COLO829 (cell line): ENCODE data around the gene IL11.
"Not testable (repeated sequence)": the region's sequence is repeated elsewhere in the genome, so short reads cannot be mapped to it uniquely, and the experiment has no call there.

ENCODE experiments used
- DNase-seq: peaks from one replicate; pipeline ENCODE4 v3.0.0; 2012; ENCODE audit warnings: low spot score

Gene IL11

GRCh38 chr19:55352040-55352439 lies 18.2 kb downstream of the IL11 start:
- no peak for DNase-seq

- DNase-seq, result no peak
These were observed 19.5 kb downstream of the IL11 start for GRCh38 chr19:55350620-55351315.

GRCh38 chr19:55348317-55349034 lies 21.8 kb downstream of the IL11 start:
- no peak for DNase-seq

DNA sequence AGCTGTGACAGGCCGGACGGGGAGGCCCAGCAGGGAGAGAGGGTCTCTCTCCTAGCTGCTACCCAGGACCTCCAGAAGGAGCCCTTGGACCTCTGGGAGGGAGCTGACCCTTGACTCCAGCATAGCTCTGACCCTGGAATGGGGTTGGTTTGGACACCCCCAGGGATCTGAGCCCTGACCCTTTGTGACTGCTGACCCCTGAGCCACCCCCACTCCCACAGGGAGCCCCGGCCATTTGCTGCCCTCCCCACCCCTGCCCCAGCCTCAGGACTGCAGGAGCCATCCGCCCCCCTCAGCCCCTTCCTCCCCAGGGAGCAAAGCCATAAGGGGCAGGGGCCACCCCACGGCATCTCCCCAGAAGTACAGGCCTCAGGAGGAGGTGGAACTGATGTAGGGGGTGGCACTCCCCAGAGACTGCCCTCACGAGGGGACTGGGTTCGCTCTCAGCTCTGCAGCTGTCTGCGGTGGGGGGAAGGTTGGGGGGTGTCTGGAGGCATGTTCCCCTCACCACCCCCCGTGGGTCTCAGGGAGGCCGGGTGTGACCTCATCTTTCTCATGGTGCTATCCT lies 22.7 kb downstream of the IL11 start:
- no peak for DNase-seq

GRCh38 chr19:55346725-55347441 lies 23.4 kb downstream of the IL11 start:
- no peak for DNase-seq

DNA sequence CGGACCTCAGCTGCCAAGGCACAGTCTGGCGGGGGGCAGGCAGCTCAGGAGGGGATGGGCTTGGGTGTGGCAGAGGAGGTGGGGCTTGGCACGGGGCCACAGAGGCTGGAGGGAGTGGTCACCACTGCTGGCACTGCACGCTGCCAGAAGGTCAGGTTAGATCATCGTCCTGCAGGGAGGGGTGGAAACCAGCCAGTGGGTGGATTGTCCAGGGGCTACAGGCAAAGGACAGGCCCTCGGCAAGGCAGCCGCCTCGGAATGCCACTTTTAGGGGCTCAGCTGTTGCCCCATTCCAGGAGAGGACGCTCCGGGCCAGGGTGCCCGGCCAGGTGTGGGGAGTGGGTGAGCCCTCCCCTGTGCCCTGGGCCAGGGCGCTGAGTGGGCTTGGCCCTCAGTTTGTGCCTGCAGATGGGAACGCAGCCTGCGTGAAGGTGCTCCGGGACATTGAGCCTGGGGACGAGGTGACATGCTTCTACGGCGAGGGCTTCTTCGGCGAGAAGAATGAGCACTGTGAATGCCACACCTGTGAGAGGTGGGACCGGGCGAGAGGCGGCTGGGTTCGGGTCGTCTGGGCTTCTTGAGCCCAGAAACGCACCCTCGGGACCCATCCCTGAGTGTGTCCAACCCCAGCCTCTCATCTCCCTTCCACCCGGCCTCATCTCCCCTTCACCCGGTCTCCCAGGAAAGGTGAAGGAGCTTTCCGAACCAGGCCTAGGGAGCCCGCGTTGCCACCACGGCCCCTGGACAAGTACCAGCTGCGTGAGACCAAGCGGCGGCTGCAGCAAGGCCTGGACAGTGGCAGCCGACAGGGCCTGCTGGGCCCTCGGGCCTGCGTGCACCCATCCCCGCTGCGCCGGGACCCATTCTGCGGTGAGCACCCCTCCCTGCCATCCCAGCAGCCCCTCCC lies 24.2 kb downstream of the IL11 start:
- DNase-seq, result no peak

DNA sequence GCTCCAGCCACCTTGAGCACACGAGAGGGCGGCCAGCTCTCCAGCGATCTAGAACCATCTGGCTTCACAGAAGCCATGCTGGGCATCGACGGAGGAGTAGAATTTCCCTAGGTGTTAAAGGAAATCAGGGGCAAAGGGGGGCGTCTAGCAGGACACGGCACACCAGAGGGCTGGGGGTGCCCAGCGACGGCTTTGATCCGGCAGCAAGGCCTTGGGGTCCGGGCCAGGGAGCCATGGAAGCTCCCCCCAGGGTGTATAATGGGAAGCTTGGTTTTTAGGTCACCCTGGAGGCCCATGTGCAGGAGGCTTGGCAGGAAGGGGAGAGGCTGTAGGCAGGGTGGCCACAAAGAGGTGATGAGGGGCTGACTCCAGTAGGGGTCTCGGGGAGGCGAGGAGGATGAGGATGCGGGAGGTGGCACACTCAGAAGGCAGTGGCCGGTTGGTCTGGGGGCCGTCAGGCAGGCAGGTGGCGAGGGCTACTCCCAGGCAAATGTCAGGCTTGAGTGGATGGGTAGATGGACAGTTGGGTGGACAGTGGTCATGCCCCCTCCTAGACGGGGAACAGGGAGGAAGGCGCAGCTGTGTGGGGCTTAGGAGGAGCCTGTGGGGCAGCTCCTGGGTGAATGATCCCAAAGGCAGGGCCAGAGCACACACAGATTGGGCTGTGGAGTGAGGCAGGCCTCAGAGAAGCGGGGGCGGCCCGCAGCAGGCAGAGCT lies 25.0 kb downstream of the IL11 start:
- no peak for DNase-seq

DNA sequence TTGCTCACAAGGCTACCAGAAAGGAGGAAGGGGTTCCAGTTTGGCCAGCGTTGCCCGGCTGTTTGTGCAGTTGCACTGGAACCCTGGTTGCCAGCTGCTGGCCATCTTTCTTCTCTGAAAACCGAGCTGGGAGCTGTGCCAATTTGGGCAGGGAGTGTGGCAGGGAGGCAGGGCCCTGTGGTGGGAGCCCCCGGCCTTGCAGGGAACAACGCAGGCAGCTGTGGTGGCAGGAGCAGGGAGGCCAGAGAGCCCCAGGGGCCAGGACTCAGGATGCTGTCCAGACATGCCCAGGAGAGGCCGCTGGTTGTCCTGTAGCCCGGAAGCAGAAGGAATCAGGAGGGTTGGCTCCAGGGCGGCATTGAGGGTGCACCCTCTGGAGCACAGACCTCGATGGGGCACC lies 25.8 kb downstream of the IL11 start:
- DNase-seq, result no peak

DNA sequence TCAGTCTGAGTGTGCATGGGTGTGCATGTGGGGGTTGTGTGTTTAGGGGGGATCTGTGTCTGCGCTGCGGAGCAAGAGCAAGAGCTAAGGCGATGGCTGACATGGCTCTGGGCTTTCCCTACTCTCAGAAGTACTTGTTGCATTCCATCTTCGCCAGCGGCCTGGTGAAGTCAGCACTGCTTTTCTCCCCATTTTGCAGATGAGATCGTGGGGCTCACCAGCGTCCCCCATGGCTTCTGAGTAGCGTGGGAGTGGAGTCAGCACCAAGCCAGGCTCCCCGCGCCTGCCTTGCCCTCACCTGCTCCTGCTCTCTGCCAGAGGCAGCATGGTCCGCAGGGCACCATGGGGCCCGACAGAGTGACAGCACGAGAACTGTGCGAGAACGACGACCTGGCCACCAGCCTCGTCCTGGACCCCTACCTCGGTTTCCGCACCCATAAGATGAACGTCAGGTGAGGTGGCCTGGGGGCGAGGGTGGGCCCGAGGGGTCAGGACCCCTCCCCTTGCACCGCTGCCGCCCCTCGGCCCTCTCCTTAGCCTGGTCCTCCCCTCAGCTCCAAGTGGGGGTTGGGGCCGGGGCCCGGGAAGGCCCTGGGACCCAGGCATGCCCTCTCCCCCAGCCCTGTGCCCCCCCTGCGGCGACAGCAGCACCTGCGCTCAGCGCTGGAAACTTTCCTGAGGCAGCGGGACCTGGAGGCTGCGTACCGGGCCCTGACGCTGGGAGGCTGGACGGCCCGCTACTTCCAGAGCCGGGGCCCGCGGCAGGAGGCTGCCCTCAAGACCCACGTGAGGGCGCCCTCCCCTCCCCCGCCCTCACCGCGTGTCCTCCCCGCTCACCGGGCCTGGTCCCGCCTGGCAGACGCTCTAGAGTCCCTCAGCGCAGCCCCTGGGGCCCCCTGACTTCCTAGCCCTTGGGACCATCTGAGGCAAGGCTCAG lies 28.4 kb downstream of the IL11 start:
- DNase-seq, result no peak

DNA sequence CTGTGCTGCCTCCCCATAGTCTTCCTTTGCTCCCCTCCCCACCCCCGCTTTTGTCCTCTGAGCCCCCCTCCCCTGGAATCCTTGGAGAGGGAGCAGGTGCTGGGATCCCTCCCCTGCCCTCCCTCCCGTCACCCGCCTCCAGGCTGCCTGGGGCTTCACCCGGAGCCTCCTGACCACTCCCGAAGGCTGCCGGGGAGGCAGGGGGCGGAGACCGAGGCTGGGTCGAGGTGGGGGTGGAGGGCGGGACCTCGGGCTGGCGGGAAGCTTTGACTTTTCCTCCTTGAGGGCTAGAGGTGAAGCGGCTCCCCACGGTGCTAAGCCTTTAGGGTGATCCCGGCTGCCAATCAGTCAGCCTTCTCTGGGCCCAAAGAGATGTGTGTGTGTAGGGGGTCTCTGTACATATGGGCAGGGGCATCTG lies 29.1 kb downstream of the IL11 start:
- peak; percentile 59 for DNase-seq

DNA sequence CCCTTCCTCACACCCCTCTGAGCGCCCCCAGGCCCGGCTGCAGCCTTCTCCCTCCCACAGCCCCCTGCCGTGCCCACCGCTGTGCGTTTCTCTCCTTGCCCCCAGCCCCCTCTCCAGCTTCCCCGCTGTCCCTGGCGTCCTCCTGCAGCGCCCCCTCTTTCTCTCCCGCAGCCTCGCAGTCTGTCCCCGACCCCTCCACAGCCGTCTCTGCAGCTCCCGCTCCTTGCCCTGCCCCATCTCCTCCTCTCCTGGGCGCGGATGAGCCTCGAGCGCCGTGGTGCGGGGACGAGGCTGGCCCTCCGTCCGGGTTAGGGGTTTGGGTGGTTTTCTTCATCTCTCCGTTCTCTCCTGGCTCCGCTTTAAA lies 29.5 kb downstream of the IL11 start:
- no peak for DNase-seq

DNA sequence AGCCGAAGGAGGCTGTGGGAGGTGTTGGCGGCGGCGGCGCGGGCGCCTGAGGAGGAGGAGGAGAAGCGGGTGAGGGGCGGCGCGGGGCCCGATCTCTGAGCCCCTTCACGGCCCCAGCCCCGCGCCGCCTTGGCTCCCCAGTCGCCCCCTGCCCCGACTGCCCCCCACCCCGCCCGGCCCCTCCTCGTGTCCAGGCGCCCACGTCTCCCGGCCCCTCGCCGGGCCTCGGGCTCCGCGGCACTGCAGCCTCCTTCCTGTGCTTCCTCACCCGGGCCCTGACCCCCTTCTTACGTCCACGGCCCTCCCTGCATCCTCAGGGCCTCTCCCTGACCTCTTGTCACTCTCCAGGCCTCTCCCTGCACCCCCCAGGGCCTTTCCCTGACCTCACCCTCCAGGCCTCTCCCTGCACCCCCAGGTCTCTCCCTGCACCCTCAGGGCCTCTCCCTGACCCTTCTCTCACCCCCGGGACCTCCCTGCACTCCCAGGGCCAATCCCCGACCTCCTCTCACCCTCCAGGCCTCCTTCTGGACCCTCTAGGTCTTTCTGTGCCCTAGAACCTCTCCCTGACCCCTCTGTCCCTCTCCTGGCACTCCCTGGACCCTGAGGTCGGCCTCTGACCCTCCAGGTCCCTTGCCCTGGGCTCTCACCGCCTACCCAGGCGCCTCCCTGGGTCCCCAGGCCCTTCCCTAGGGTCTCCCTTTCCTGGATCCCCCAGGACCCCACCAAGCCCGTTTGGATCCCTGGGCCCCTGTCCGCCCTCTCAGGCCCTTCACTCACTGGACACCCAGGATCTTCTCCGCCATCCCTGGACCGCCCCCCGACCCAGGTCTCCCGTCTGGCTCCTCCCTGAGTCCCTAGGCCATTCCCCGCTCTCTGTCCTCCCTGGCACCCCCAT lies 30.1 kb downstream of the IL11 start:
- DNase-seq, result no peak

- peak; percentile 100 for DNase-seq
These were observed 31.0 kb downstream of the IL11 start, which contains the start of gene KMT5C for GRCh38 chr19:55339105-55339888. KMT5C (plus strand) TSS chr19:55339876; CDS start chr19:55341937, 2,061 bp downstream.

- no peak for DNase-seq
These were observed 34.2 kb downstream of the IL11 start for GRCh38 chr19:55336101-55336500.

- no peak for DNase-seq
These were observed 36.4 kb downstream of the IL11 start for GRCh38 chr19:55333870-55334269.

DNA sequence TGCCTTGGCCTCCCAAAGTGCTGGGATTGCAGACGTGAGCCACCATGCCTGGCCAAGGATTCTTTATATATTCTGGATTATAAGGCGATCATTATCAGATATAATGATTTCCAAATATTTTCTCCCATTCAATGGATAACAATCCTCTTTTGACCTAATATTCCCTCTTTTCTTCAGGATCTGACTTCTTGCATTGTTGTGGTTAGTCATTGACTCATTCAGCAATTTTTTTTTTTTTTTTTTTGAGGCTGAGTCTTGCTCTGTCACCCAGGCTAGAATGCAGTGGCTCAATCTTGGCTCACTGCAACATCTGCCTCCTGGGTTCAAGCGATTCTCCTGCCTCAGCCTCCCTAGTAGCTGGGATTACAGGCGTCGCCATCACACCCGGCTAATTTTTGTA lies 40.5 kb downstream of the IL11 start:
- not testable (repeated sequence) for DNase-seq

DNA sequence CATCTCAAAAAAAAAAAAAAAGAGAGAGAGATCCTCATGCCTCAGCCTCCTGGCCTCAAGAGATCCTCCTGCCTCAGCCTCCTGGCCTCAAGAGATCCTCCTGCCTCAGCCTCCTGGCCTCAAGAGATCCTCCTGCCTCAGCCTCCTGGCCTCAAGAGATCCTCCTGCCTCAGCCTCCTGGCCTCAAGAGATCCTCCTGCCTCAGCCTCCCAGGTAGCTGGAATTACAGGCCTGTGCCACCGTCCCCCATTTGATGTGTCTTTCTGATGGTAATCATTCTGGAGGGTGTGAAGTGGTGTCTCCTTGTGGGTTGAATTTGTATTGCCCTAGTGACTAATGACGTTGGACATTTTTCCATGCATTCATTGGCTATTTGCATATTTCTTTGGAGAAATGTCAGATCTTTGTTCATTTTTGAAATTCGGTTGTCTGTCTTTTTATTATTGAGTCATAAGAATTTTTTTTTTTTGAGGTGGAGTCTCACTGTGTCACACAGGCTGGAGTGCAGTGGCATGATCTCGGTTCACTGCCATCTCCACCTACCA lies 41.4 kb downstream of the IL11 start:
- DNase-seq, result peak; percentile 48

GRCh38 chr19:55325172-55325571 lies 45.1 kb downstream of the IL11 start, which contains the start of gene TMEM150B:
TMEM150B (minus strand) TSS chr19:55325341; CDS start chr19:55321036, 4,305 bp downstream.
- no peak for DNase-seq
